ENCODE measurements around the gene LRRC26. TPM values are rescaled to one million over a fixed set of nuclear protein-coding genes. Genes with fewer than 3 reads are reported as not detected.
A peak's percentile ranks its signal among the peaks of the same experiment; 100 is the strongest.

LRRC26 gene
- total and polyA plus RNA-seq, 2 donors (not counting 3 experiments of a cell fraction or from before 2014, with no cell fraction given), result 0.08 TPM; not detected in 1

DNA sequence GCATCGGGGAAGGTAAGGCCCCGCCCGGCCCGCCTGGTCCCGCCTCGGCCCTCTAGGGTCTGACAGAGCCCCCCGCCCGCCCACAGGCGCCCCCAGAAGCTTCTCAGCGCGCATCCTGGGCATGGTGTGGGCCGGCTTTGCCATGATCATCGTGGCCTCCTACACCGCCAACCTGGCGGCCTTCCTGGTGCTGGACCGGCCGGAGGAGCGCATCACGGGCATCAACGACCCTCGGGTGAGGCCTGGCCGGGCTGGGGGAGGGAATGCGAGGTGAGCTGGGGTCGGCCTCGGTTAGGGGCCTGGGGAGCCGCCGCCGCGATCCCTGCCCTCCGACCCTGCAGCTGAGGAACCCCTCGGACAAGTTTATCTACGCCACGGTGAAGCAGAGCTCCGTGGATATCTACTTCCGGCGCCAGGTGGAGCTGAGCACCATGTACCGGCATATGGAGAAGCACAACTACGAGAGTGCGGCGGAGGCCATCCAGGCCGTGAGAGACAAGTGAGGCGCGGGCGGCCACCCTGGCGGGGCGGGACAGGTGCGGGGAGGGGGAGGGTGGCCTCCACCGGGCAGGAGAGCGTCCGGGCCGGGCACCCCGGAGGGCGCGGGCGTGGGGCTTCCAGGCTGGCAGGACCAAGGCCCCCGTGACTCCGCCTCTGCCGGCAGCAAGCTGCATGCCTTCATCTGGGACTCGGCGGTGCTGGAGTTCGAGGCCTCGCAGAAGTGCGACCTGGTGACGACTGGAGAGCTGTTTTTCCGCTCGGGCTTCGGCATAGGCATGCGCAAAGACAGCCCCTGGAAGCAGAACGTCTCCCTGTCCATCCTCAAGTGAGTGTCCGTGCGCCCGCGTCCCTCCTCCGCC, 7.1 kb downstream of the LRRC26 start:
- H3K27ac ChIP-seq (ENCODE audit: insufficient read depth, low read depth, low read length), result no peak overlapping the region
- peaks cover 23 to 30% of the 10 kb centered on the region in 2 experiments for H3K27me3 ChIP-seq (ENCODE audit: control insufficient read depth in 2 of 2, insufficient read depth in 2 of 2, low read length in 2 of 2)
- peak overlapping the region; percentile 88 for H2AFZ ChIP-seq (ENCODE audit: low read depth, low read length)
- CTCF ChIA-PET, result interaction anchor here (1.2 to 1.8 kb wide), 4 partner anchors 8 to 74 kb away, joined by 4 to 12 read pairs (median 6); no protein-coding TSS in a partner anchor
- peak overlapping the region in 2 of 3 experiments; percentile 11 to 24 for H3K4me3 ChIP-seq (replicated peaks in 1 of 3; ENCODE audit: insufficient read depth in 1 of 3, low read depth in 1 of 3, low read length in 3 of 3)
- no peaks in the 10 kb centered on the region for H3K79me2 ChIP-seq (ENCODE audit: control insufficient read depth, insufficient read depth, low read length)
- POLR2A ChIA-PET, result interaction anchor here (0.8 kb wide), 1 partner anchor 61 kb away, joined by 4 read pairs; no protein-coding TSS in a partner anchor
- dilution Hi-C loops (cut with MboI; ENCODE audit: extremely low pct_ligation_motif_present, low sequenced_read_pairs), result no loop called here
- H3K4me1 ChIP-seq (ENCODE audit: control insufficient read depth, extremely low read depth, insufficient read depth, low read length), result peaks cover 3% of the 10 kb centered on the region
- no peaks in the 10 kb centered on the region for H3K9me1 ChIP-seq (replicated peaks; ENCODE audit: control insufficient read depth, extremely low read depth, insufficient read depth, low read length)
- H3K9me3 ChIP-seq (replicated peaks; ENCODE audit: control insufficient read depth, insufficient read depth, low read length), result no peaks in the 10 kb centered on the region
- peak overlapping the region; percentile 48 for H3K4me2 ChIP-seq (ENCODE audit: insufficient read depth, low read length)
- peak; percentile 14 for DNase-seq (ENCODE audit: low read depth, low spot score)
- intact Hi-C loops (cut with micrococcal nuclease), result no loop called here
- no TSS peak for BruUV-seq (replicated peaks)
- no peaks in the 10 kb centered on the region for H4K20me1 ChIP-seq (replicated peaks; ENCODE audit: control insufficient read depth, extremely low read depth, insufficient read depth, low read length)
- no peak for FAIRE-seq
- H3K9ac ChIP-seq (replicated peaks; ENCODE audit: extremely low read depth, insufficient read depth, low read length), result no peak overlapping the region
- TF ChIP-seq CTCF (IDR thresholded peaks at IDR 0.05; ENCODE audit: extremely low read depth in 1 of 2, insufficient read depth in 1 of 2, low read depth in 1 of 2, low read length in 2 of 2), result no peak
- TF ChIP-seq EZH2 (IDR thresholded peaks at IDR 0.05; ENCODE audit: borderline replicate concordance, low read depth, low read length, severe bottlenecking), result peak; percentile 93
- no peaks in the 10 kb centered on the region for H3K36me3 ChIP-seq (ENCODE audit: control insufficient read depth in 2 of 2, extremely low read depth in 1 of 2, insufficient read depth in 2 of 2, low read length in 2 of 2)

Measured in endothelial cell of umbilical vein (primary cell).